HG03432 (cell line): ENCODE data around the gene RXFP4.
"Not testable (repeated sequence)": the region's sequence is repeated elsewhere in the genome, so short reads cannot be mapped to it uniquely, and the experiment has no call there.

ENCODE experiments used
- ATAC-seq: cut with Tn5 transposase; IDR thresholded peaks from one replicate; pipeline ENCODE4 v1.9.1; 2021; ENCODE audit warnings: mild to moderate bottlenecking, moderate library complexity; ENCODE audit not compliant: unreplicated experiment

RXFP4 gene

GRCh38 chr1:155940993-155941844 is at the start of gene RXFP4:
Gene RXFP4, plus strand, starts transcription at chr1:155941638. Its CDS starts 72 bp downstream, at chr1:155941710.
- ATAC-seq: no peak

GRCh38 chr1:155892796-155893195 is 48.6 kb upstream of the RXFP4 start:
- no peak for ATAC-seq

GRCh38 chr1:155893389-155894142 is 47.9 kb upstream of the RXFP4 start:
- no peak for ATAC-seq

- ATAC-seq: not testable (repeated sequence)
Observed at GRCh38 chr1:155895617-155896016, 45.8 kb upstream of the RXFP4 start.

- ATAC-seq: not testable (repeated sequence)
Observed at GRCh38 chr1:155896476-155896875, 45.0 kb upstream of the RXFP4 start.

- ATAC-seq: no peak
Observed at GRCh38 chr1:155897746-155898145, 43.7 kb upstream of the RXFP4 start.

GRCh38 chr1:155898888-155899287 is 42.5 kb upstream of the RXFP4 start:
- ATAC-seq: no peak

- no peak for ATAC-seq
Observed at GRCh38 chr1:155899683-155900082, 41.8 kb upstream of the RXFP4 start.

- ATAC-seq: no peak
Observed at GRCh38 chr1:155900161-155900560, 41.3 kb upstream of the RXFP4 start.

- ATAC-seq: no peak
Observed at GRCh38 chr1:155904261-155904660, 37.2 kb upstream of the RXFP4 start.

GRCh38 chr1:155909894-155910293 is 31.5 kb upstream of the RXFP4 start:
- ATAC-seq: no peak

GRCh38 chr1:155910621-155911121 is 30.8 kb upstream of the RXFP4 start:
- peak; percentile 26 for ATAC-seq

- ATAC-seq: peak; percentile 82
Observed at GRCh38 chr1:155911156-155912055, 30.0 kb upstream of the RXFP4 start, which contains the start of gene RIT1. Gene RIT1, minus strand, starts transcription at chr1:155911349. Its CDS starts 588 bp downstream, at chr1:155910761.

GRCh38 chr1:155912056-155912536 is 29.3 kb upstream of the RXFP4 start:
- ATAC-seq: no peak

GRCh38 chr1:155913969-155914757 is 27.3 kb upstream of the RXFP4 start:
- ATAC-seq: no peak

GRCh38 chr1:155918660-155919059 is 22.8 kb upstream of the RXFP4 start:
- no peak for ATAC-seq

- no peak for ATAC-seq
Observed at GRCh38 chr1:155919801-155920200, 21.6 kb upstream of the RXFP4 start.

- no peak for ATAC-seq
Observed at GRCh38 chr1:155920717-155921116, 20.7 kb upstream of the RXFP4 start.

- no peak for ATAC-seq
Observed at GRCh38 chr1:155925506-155925905, 15.9 kb upstream of the RXFP4 start.

GRCh38 chr1:155929057-155929456 is 12.4 kb upstream of the RXFP4 start:
- no peak for ATAC-seq
